Caki2 (cell line): ENCODE measurements around the gene AKAP3. TPM values are rescaled to one million over a fixed set of nuclear protein-coding genes. Genes with fewer than 3 reads are reported as not detected.

ENCODE experiments used
- DNase-seq: peaks from one replicate; pipeline ENCODE4 v3.0.0-alpha.2; 2015; ENCODE audit warnings: low read depth
- in situ Hi-C: cut with HindIII; loops from 2 replicates; pipeline ENCODE4 v1.10.0; 2016; ENCODE audit warnings: low sequenced_read_pairs, low pct_unique_long_range_greater_than_20kb, mixed read lengths
- total RNA-seq: library from RNA; depleted of rRNA; stranded (reverse); fragments of >200 nt; shearing (Covaris generic); gene quantifications from 2 replicates; pipeline ENCODE4 v1.2.3, GENCODE V29; 2014; ENCODE audit warnings: low replicate concordance

AKAP3 gene
- total RNA-seq, 1 experiment from 2014 or later, result 3.2 TPM

- no peak for DNase-seq
- in situ Hi-C loops, result no loop called here
Measured at GRCh38 chr12:4607056-4607455, 41.8 kb downstream of the AKAP3 start.

- in situ Hi-C loops, result no loop called here
- peak; percentile 76 for DNase-seq
Measured at GRCh38 chr12:4604684-4605193, 44.1 kb downstream of the AKAP3 start.

GRCh38 chr12:4603946-4604345 lies 44.9 kb downstream of the AKAP3 start:
- in situ Hi-C loops, result no loop called here
- no peak for DNase-seq

GRCh38 chr12:4603421-4603820 lies 45.4 kb downstream of the AKAP3 start:
- in situ Hi-C loops, result no loop called here
- DNase-seq, result no peak

GRCh38 chr12:4595881-4596280 lies 53.0 kb downstream of the AKAP3 start:
- DNase-seq, result no peak
- in situ Hi-C loops, result no loop called here

GRCh38 chr12:4591180-4591687 lies 57.6 kb downstream of the AKAP3 start:
- in situ Hi-C loops, result no loop called here

GRCh38 chr12:4589941-4590340 lies 58.9 kb downstream of the AKAP3 start:
- no peak for DNase-seq
- in situ Hi-C loops, result no loop called here

More at GRCh38 chr12:4591180-4591687, 57.6 kb downstream of the AKAP3 start:
- no peak for DNase-seq

- DNase-seq, result no peak
Measured at GRCh38 chr12:4588916-4589315, 59.9 kb downstream of the AKAP3 start.

GRCh38 chr12:4587108-4587507 lies 61.7 kb downstream of the AKAP3 start:
- DNase-seq, result no peak
- in situ Hi-C loops, result no loop called here

More at GRCh38 chr12:4588916-4589315, 59.9 kb downstream of the AKAP3 start:
- in situ Hi-C loops, result no loop called here

- in situ Hi-C loops, result no loop called here
- DNase-seq, result no peak
Measured at GRCh38 chr12:4586500-4586899, 62.4 kb downstream of the AKAP3 start.

- in situ Hi-C loops, result no loop called here
- DNase-seq, result no peak
Measured at GRCh38 chr12:4584896-4585295, 64.0 kb downstream of the AKAP3 start.

GRCh38 chr12:4584281-4584680 lies 64.6 kb downstream of the AKAP3 start:
- no peak for DNase-seq
- in situ Hi-C loops, result no loop called here

- in situ Hi-C loops, result no loop called here
- DNase-seq, result no peak
Measured at GRCh38 chr12:4580281-4580688, 68.6 kb downstream of the AKAP3 start.

GRCh38 chr12:4579305-4580102 lies 69.3 kb downstream of the AKAP3 start:
- in situ Hi-C loops, result no loop called here
- peak; percentile 10 for DNase-seq

GRCh38 chr12:4572680-4573079 lies 76.2 kb downstream of the AKAP3 start:
- in situ Hi-C loops, result no loop called here
- DNase-seq, result no peak

- in situ Hi-C loops, result no loop called here
- no peak for DNase-seq
Measured at GRCh38 chr12:4569261-4569660, 79.6 kb downstream of the AKAP3 start.

- DNase-seq, result no peak
- in situ Hi-C loops, result no loop called here
Measured at GRCh38 chr12:4567073-4567881, 81.6 kb downstream of the AKAP3 start.

- no peak for DNase-seq
- in situ Hi-C loops, result no loop called here
Measured at GRCh38 chr12:4566474-4566873, 82.4 kb downstream of the AKAP3 start.
